Stimulated activated naive CD4-positive, alpha-beta T cell (primary cell): Measurements from ENCODE around the gene RAB3C.
"Not testable (repeated sequence)": the region's sequence is repeated elsewhere in the genome, so short reads cannot be mapped to it uniquely, and the experiment has no call there.

Source experiments
- DNase-seq, 6 experiments: peaks; one replicate each; lab custom pipeline; 2025; lab: John Stamatoyannopoulos, UW

The RAB3C gene

DNA sequence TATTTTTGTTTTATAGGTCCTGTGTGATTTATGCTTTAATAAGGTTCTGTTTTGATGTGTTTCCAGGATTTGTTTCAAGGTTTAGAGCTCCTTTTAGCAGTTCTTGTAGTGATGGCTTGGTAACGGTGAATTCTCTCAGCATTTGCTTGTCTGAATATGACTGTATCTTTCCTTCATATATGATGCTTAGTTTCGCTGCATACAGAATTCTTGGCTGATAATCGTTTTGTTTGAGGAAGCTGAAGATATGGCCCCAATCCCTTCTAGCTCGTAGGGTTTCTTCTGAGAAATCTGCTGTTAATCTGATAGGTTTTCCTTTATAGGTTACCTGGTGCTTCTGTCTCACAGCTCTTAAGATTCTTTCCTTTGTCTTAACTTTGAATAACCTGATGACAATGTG is 20.0 kb downstream of the RAB3C start:
- not testable (repeated sequence) for DNase-seq

DNA sequence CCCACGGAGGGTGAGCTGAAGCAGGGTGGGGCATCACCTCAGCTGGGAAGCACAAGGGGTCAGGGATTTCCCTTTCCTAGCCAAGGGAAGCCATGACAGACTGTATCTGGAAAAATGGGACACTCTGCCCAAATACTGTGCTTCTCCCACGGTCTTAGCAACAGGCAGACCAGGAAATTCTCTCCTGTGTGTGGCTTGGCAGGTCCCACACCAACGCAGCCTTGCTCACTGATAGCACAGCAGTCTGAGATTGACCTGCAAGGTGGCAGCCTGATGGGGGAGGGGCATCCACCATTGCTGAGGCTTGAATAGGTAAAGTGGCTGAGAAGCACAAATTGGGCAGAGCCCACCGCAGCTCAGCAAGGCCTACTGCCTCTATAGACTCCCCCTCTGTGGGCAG is 23.2 kb downstream of the RAB3C start:
- DNase-seq: no peak

DNA sequence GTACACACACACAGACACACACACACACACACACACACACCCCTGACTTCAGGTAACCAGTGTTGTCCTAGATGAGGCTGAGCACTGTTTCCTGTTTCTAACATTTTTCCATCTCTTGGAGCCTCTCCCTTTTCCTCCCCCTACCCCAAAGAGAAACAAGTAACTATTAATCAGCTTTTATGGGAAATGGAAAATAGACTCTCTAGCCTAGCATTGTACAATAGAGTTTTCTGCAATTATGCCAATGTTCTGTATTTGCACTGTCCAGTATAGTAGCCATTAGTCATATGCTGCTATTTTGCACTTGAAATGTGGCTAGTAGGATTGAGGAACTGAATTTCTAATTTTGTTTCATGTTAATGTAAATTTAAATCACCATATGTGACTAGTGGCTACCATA is 33.1 kb downstream of the RAB3C start:
- no peak for DNase-seq

DNA sequence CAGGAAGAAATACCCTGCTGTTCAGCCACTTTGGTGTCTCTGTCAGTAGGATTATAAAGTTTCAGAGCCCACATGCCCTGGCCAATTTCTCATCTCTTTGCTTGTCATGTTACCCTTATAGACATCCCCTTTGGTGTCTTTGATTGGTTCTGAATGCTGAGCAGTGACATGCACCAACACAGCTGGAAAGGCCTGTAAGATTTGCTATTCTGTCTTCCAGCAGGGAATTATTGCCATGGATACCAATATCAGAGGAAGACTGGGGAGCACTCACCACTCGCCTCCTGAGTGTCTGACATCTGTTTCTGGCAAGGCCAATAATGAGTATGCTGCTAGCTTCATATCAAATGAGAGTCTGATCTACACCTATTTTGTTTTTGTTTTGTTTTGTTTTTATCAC is 34.4 kb downstream of the RAB3C start:
- DNase-seq: no peak

DNA sequence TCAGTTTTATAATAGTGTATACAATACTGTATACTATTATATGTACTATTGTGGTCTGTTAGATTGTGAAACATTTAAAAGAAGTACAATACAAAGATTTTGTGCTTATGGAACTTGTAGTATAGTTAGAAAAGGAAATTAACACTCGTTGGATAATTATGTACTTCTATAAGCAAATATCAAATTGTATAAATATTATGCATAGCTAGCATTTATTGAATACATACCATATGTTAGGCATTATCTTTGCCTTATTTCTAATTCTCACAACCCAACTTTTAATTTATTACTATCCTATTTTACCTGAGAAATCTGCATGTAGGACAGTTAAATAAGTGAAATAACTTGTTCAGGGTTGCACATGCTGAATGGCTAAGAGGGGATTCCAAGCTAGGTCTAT is 37.5 kb downstream of the RAB3C start:
- no peak for DNase-seq

DNA sequence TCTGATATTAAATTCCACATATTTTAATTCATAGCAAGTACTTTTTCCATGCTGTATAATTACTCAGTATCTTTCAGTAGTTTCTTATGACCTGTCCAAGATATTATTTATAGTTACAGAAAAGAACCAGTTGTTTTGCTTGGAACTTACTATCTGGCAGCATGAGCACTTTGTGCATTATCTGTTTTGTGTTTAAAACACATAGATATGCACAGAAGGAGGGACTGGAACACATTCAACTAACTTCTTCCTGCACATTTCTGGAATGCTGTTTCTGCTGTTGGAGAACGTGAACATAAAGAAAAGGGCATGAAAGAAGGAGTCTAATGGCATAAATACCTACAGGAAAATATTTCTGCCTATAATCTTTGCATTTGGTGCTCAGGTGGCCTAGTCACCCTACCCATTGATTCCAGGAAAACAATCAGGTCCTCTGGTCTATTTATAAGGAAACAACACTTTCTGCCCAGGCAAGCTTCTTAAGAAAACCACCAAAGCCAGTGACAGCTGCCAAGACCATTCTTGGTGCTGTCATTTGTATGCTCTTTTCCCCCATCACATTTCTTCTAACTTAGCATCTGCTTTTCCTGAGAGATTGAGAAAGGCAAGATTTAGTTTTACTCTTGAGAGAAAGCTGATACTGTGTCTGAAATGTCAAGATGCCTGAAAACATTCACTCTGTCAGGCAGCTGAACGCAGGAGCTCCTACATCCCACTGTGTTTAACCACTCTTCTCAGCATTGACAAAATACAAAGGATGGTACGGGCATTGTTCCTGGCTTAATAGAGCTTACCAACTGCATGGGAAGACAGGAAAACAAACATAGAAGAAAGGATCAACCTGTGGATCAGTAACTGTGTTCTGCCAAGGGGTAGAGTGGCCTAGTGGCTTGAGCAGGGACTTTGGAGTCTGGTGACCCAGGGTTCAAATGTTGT is 40.3 kb downstream of the RAB3C start:
- no peak for DNase-seq

DNA sequence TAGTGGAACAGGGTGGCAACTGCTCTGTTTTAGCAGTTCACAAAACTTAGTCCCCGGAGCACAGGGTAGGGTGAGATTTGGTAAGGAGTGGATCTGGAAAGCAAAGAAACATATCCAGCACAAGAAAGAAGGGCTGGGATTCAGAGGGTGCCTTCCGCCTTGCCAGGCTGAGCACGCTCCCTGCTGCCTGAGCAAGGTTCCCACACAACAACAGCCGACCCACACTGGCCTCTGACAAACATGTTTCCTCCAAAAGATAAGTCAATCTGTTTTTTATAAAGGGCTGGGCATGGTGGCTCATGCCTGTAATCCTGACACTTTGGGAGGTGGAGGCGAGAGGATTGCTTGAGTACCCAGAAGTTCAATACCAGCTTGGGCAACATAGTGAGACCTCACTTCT is 45.8 kb downstream of the RAB3C start:
- DNase-seq: no peak

DNA sequence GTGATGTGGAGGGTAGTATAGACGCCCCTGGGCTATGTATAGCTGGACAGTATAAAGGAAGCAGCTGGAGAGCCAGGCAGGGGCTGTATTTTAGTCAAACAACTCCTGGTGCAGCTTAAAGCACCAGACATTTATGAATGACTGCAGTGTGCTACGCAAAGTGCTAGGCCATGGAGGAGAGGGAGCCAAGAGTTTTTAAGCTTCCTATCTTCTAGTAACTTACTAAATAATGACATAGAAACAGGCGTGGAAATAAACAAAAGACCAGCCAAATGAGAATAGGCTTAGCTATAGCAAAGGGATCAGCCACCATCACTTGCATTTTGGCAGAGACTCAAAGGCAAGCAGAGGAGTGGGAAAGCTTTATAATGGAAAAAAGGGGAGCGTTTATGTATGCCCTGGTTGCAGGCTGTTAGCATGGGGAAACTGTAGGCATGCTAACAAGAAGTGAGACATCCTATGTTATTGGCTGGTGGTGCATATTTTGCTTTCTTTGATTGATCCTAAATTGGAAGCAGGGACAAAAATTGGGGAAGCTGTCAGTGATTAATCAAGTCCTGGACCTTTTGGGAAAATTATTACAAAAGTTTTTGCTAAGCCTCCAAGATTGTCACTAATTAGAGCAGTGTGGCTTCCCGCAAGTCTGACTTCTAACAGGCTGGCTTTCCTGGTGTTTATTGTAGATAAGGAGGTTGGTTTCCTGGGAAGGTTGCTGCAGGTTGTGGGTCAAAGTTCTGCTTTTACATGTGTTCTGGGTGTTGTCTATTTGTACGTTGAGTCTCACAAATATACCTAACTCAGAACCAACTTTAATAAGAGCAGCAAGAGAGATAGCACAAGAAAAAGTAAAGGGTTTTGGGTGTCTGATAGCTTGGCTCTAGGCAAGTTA is 46.6 kb downstream of the RAB3C start:
- DNase-seq: no peak

DNA sequence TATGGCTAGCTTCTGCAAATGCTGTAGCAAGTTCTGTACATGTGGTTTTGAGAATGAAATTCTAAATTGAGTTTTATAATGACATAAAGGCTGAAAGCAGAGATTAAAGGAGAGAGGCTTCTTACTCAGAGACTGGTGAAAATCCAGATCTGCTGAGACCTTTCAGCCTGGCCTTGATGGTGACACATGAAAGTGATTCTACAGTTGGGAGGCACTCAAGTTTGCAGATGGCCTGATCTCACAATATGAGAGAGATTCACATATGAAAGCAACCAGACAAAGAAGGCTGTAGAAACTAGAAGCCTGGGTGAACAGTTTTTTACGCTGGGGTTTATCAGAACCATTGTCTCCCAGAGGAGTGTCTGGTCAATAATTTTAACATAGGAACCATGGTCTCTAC is 49.0 kb downstream of the RAB3C start:
- no peak for DNase-seq

DNA sequence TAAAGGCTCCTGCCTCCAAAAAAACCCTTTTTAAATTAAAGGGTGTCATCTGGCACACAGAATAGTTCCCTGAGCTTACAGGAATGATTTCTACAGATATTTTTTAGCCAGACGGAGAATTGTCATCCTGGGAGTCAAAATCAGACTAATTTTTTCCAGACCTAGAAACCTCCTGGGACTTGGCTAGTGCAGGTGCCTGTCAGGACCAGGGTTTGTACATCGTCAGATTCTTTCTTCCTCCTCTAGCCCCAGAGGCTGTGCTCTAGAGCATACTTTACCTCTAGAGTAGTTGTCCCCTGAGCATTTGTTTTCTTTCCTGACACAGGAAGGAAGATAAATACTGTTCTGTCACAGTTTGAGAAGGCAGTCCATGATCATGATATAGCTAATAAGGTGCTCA is 52.5 kb downstream of the RAB3C start:
- no peak for DNase-seq

DNA sequence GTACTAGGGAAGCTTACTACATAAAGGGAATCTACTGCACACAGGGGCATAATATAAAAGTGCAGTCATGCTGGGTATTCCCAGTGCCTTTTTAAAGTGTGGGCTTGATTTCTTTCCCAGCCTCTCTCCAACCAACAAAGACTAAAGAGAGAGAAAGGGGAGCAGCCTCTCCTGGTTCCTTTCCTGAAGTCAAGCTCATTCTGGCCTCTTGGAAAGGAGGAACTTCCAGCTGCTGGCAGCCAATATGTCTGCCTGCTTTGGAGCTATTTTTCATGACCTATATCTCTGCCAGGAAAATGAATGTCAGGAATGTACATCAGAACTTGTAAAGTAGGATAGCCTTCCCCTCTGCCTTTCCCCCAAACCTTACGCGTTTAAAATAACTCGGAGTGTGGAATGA is 57.1 kb downstream of the RAB3C start:
- no peak for DNase-seq

DNA sequence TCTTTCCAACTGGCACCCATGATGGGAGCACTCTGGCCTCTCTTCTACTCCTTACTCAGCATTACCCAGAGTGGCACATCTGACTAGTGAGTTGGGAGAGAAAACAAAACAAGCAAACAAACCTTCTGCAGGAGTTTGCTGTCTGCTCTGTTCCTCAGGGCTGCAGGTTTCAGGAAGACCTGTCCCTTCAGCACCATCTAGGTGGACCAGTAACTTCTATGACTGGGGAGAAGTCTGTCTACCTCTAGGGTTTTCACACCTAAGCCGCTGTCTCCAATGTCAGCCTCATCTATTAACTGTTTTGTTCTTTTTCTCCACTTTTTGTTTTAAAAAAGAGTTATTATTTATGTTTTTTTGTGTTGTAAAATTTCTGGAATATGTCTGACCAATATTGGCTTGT is 58.7 kb downstream of the RAB3C start:
- no peak for DNase-seq

DNA sequence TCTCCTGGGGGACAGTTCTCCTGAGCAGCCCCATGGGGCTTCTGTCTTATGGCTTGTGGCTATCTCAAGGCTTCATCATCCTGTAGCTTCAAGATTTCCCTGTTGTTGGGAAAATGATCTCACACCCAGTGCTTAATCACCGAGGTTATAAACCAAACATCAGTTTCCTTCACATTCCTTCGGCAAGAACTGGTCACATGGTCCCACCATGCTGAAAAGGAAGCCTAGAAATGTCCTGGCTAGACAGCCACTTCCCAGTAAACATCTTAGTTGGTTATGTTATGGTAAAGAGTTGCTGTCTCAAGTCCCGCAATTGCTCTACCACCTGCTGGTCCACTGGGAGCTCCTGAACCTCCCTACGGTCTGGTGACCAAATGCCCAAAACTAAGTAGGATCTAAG is 66.0 kb downstream of the RAB3C start:
- DNase-seq: no peak

DNA sequence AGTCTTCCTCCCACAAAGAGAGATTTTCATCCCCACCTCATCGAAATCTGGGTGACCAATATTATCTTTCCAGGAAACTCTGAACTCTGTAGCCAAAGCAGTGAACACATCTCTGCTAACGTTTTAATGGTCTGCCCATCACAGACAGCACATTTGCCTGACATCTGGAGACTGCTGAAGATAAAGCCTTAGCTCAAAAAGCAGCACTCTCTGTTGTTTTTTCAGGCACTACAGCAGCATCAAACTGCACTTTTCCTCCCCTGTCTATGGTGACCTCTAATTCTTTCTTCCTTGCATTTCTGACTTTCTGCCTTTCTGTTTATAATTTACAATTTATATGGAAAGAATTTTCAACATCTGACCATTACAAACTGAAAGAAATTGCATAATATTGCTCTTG is 66.8 kb downstream of the RAB3C start:
- DNase-seq: no peak

DNA sequence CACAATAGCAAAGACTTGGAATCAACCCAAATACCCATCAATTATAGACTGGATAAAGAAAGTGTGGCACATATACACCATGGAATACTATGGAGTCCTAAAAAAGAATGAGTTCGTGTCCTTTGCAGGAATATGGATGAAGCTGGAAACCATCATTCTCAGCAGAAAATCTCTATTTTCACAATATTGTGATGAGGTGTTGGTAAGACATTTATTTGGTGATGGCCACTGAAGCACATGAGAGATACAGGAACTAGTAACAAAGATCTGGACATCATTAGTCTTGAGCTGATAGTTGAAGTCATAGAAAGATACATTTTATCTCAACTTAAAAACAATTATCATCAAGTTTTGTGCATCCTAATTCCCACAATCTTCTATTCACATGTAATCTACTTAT is 70.6 kb downstream of the RAB3C start:
- DNase-seq: no peak

DNA sequence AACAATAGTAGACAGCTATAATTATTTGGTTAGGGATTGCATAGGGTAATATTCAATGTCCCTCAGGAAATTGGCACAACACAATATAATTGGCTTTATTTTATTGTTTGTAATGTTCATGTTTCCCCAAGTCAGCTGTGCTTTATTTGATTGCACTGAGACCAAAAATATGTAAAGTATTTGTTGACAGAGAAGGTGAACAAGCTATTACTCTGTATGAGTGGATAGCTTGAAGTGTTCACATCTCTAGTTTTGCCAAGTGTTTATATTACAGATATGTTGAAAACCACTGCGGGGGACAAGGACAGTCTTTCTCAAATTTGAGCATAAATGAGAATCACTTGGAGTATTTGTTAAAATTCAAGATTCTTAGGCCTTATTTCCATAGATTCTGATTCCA is 83.3 kb downstream of the RAB3C start:
- no peak for DNase-seq

DNA sequence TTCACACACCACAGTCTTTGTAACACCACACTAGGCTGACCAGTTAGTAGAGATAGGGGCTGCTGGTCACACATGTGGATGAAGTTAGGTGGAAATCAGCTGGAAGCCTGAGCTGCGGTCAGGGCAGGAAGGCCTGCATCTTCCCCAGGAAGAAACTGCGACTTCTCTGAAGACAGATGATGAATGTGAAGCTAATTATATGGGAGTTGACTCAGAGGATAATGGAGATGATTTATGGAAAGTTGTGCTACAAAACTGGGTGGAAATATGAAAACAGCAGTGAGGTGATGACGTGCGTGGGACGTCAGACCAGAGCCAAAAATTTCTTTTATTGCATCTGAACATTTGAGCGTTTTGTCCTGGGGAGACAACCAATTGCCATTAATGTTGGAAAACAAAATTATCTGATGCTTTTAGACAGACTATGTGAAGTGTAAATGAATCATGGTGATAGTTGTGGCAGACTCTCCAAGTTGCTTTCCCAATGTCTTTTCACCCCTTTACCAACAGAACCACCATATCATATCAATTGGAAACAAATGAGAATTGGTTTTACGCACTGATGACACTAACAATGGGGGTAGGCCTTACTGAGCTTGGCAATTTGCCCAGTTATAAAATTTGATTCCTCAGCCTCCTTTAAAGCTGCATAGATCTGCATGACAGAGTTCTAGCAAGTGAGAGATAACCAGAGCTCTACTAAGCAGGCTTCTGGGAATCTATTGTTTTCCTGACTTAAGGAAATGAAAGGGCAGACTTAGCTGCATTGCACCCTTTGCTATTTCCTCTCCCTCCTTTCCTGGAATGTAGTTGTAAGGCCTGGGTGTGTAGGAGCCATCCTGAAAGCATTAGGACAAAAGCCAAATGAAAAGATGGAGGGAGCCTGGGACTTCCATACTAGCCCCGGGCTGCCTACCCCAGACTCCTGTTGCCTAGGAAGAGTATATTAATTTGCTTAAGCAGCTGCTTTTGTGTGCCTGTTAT is 84.0 kb downstream of the RAB3C start:
- DNase-seq: no peak

DNA sequence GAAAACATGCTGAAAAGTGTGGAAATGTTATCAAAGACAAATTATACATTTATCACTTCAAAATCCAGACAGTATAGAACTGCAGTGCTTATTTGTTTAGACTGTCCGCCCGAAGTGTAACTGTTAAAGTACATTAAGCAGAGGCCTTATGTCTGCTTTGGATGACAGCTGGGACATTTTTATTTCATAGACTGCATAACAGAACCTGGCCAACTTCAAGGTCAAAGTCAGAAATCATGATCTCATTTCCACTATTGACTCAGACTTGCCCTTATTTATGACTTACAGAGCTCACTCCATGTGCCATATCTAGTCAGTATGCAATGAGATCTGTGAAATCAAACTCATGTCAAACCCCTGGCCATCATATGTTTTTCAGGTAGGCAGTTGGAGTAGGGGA is 87.7 kb downstream of the RAB3C start:
- DNase-seq: no peak

DNA sequence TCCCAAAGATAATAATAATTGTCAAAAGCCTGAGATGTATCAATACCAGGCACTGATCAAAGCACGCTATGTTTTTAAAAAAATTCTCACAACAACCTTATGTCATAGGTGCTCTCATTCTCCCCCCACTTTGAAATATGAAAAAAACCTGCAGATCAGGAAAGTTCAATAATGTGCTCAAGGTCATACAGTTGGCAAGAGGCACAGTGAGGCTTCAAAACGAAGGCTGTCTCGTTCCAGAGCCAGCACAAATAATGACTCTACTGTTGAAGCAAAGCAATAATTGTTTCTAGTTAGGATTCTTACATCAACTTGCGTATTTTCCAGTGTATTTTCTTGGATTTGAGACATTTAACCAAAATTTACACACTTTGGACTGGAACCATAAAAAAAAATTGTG is 88.3 kb downstream of the RAB3C start:
- no peak for DNase-seq

DNA sequence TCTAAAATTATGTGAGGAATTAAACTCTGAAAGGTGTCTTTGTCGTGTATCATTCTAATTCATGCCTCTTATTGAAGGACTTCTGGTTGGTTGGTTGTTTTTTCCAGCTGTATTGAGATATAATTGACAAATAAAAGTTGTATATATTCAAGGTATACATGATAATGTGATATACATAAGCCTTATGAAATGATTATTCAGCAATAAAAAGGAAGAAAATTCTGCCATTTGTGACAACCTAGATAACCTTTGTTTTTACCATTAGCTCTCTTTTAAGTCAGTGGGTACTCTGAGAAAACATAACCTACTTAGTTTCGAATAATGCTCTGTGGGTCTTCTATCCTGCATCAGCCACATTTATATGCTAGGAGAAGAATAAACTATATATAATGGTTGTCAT is 89.6 kb downstream of the RAB3C start:
- no peak for DNase-seq

DNA sequence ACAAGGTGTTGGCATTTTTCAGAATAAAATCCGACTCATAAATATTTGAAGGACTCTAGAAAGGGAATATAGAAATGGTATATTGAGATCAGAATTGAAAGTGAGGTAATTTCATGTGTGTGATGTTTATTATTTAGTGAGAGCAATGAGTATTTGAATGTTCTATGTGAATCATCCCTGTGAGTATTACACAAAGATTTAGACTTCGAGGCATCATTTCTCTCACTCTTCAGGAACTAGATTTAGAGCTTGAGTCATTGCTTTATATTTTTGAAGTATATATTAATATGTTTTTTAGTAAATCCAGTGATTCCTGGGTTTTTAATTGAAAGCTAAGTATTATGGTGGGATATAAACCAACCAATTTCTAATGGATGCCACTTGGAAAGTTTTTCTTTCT is 91.2 kb downstream of the RAB3C start:
- no peak for DNase-seq

DNA sequence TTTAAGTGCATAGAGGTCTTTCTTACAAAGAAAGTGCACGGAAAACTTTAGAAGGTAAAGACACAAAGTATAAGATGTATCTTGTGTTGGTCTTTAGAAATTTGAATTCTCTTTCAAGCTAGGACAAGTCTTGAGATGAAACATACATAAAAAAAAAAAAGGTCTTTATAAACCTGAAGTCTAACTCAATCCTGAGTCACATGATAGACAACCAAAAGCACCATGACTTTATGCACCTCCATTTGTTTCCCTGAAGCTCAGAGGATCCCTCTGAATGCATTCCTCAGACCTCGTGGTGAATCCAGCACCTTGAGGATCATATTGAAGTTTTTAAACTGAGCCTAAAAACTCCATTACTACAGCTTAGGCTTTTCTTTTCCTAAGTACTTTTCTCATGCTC is 91.8 kb downstream of the RAB3C start:
- no peak for DNase-seq
